Globus pallidus (tissue), 1 donor: ENCODE measurements around the gene COG5.
A peak's percentile ranks its signal among the peaks of the same experiment; 100 is the strongest.

Experiments
- DNase-seq: peaks from one replicate; pipeline ENCODE4 v3.0.0-alpha.2; 2015; ENCODE audit warnings: low spot score

COG5 gene

DNA sequence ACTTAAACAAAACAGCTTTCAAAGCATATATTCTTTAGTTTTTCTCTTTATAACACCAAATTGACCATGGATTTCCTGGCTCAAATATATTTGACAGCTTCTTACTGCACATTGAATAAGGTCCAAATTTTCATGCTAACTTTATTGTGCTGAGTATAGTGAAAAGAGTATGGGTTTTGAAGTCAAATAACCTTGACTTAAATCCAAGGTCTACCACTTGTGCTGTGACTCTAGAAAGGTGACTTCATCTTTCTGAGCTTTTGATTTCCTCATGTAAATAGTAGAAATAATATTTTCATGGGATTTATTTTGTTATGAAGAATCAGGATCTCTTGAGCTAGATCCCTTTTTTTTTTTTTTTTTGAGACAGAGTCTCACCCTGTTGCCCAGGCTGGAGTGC lies 233.2 kb downstream of the COG5 start:
- no peak for DNase-seq

DNA sequence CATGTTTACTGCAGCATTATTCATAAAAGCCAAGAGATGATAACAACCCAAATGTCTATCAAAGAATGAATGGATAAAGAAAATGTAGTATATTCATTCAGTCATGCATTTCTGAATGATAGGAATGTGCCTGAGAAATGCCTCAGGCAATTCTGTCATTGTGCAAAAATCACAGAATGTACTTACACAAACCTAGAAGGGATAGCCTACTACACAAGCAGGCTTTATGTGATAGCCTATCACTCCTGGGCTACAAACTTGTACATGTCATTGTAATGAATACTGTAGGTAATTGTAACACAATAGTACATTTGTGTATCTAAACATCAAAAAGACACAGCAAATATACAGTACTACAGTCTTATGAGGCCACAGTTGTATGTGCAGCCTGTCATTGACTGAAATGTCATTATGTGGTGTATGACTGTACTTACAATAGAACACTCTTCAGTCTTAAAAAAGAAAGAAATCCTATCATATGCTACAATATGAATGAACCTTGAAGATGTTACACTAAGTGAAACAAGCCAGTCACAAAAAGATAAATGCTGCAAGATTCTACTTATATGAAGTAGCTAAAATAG lies 235.6 kb downstream of the COG5 start:
- DNase-seq, result no peak

DNA sequence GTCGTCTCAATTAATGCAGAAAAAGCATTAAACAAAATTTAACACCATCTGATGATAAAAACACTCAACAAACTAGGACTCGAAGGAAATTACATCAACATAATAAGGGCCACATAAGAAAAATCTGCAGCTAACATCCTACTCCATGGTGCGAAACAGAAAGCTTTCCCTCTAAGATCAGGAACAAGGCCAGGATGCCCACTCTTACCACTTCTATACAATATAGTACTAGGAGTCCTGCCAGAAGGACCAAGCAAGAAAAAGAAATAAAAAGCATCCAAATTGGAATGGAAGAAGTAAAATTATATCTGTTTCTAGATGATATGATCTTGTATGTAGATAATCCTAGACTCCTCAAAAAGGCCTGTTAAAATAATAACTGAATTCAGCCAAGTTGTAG lies 237.7 kb downstream of the COG5 start:
- no peak for DNase-seq

DNA sequence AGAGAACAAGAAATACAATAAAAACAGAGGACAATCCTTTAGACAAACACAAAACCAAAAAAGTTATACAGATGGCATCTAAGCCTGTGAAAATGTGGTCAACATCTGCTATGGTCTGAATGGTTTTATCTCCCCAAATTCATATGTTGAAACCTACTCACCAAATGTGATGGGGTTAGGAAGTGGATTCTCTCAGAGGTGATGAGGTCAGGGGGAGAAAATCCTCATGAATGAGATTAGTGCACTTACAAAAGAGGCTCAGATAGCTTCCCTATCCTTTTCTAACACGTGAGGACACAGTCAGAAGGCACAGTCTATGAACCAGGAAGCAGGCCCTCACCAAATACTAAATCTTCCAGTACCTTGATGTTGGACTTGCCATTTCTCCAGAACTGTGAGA lies 241.7 kb downstream of the COG5 start:
- no peak for DNase-seq

DNA sequence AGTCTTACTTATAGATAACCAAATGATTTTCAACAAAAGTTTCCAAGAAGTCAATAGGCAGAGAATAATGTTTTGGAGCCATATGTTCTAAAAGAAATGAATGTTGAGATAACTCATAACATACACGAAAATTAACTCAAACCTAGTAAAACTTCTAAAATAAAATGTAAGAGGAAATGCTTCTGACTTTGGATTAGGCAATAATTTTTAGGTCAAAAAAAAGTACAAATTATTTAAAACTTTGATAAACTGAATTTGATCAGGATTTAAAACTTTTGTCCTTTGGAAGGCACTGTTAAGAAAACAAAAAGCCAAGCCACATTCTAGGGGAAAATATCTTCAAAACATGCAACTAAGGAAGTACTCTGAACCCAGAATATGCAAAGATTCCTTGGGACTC lies 242.1 kb downstream of the COG5 start:
- DNase-seq, result no peak

DNA sequence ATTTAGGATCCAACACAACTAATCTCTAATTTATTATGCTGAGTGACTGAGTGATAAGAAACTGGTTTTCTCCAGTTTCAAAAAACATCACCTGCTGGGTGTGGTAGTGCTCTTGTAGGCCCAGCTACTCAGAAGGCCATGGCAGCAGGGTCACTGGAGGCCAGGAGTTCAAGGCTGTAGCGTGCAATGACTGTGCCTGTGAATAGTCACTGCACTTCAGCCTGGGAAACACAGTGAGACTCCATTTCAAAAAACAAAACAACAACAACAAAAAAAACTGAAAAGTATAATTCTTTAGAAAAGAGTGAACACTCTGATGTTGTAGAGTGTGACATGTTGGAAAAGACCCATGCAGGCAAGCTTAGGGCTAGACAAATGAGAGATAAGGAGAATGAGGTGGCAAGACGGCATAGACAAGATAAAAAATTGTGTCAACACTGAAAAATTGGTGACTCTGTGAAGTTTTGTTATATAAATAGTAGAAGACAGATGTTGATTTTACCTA lies 243.9 kb downstream of the COG5 start:
- DNase-seq, result no peak

DNA sequence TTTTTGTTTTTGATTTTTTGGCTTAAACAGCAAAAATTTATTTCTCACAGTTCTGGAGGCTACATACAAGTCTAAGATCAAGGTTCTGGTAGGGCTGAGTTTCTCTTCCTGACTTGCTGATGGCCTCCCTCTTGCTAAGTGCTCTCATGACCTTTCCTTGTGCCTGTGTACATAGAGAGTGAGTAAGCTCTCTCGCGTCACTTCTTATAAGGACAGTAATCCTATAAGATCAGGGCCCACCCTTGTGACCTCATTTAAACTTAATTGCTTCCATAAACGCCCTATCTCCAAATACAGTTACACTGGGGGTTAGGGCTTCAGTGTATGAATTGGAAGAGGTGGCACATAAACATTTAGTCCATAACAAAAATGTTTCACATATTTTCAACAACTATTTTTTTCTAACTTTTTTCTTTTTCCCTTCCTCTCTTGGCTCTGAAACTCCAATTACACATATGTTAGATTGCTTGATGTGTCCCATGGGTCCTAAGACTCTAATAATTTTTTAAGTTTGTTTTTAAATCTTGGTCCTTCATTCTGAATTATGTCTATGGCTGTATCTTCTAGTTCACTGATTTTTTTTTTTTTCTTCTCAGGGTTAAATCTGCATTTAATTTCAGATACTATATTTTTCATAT lies 245.1 kb downstream of the COG5 start:
- no peak for DNase-seq

DNA sequence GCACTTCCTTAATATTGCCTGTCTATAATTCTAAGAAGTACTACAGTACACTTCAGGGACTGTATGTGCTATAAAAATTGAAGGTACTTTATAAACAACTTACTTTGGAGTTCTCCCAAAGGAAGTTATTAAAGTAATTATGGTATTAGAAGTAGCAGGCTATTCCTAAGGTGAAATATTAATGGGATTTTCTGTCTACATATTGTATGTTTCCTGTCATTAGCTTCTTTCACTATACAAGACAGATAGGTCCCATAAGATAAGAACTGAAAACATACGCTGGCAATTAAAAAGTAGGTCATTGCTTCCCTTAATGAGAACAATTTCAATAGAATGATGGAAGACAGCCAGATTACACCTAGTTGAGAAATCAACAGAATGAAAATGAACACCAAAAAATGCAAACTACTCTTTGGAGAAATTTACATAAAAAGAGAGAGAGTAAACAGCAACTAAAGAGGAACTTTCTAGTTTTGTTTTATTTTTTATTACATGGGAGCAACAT lies 248.0 kb downstream of the COG5 start:
- DNase-seq, result no peak

DNA sequence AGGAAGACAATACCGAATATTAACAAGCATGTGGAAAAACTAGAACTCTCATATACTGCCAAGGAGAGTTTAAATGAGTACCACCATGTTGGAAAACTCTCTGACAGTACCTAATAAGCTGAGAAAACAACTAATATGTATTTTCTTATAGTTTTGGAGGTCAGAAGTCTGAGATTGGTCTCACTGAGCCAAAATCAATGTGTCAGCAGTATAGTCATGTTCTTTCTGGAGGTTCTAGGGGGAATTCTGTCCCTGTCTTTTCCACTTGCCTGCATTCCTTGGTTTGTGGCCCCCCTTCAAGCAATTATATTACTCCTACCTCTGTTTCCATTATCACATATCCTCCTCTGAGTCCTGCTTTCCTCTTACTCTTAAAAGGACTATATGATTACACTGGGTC lies 250.4 kb downstream of the COG5 start:
- no peak for DNase-seq

DNA sequence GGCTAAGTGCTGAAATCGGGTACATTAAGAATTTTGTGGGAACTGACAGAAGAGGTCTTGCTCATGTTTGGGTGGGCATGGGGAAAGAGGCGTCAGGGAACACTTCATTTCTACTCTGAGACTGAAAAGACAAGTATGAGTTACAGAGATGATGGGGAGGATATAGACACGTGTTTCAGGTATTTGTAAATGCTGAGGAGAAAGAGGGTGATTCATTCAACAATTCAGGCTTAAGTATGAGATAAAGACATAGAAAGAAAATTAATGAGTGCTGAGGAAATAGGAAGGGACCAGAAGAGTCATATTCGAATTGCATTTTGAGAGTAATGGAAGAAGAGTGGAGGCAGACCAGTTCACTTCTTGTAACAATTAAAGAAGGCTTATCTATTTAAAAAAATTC lies 251.3 kb downstream of the COG5 start:
- no peak for DNase-seq

DNA sequence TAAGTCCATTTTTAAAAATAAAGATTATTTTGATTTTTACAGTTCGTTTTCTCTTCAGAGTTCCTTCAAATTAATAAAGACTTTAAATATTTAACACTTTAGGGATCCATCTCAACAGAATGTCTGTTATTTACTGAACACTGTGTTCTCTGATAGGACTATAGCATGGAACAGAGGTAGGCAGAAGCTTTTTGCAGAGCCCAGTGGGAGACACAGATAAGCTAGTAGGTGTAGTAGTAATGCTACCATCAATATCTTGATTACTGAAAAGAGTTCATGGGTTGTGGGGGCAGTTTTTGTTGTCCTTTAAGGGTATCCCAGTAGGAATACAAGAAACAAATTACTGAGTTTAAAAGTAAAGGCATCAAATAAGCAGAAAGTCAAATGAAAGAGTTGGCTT lies 254.4 kb downstream of the COG5 start:
- DNase-seq, result no peak

DNA sequence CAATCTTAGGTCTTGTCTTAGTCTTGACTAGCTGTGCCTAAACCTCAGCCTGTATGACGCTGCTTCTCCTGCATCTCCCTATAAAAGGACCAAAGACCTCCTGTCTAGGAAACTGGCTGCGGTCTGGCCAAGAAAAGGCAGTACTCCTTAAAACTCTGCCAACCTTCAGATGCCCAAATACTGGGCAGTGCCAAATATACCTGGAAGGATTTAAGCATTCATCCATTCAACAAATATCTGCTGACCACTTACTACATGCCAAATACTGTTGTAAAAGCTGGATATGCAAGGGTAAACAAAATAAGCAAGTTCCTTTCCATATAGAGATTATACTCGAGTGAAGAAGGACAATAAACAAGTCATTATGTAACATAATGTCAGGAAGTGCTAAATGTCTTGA lies 259.1 kb downstream of the COG5 start:
- DNase-seq, result no peak

DNA sequence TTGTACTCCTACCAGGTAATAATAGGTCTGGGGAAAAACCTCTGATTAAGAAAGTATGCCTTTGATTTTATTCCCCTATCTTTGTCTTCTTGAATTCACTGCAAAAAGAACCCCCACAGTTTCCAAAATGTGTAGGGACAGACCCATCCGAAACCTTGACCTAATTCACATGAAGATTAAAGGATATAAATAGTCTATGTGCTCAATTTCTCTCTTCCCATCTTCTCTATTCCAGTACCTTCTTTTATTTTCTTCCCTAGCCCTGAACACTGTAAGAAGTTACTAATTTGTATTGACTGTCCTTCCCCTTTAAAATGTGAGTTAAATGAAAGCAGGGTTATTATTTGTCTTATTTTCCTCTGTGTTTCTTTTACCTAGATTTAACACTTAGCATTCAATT lies 259.7 kb downstream of the COG5 start:
- DNase-seq, result no peak

DNA sequence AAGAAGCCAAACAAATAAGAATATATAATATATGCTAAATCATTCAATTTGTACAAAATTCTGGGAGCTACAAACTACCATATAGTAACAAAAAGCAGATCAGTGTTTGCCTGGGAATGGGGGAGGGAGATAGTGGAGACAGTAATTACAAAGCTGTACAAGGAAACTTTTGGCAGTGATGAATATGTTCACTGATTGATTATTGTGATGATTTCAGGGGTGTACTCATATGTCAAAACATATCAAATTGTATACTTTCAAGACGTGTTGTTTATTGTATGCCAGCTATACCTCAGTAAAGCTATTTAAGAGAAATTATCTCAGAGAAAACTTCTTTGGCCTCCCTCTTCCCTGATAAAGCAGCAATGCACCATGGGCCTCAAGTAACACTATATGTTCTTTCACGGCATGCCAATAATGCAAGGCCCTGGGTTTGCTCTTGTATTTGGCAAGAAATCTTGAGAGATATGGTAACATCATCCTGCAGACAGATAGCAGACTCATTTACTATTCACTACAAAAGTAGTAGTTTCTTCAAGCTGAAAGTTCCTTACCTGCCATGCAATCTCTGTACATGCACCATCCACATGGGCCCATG lies 261.4 kb downstream of the COG5 start:
- no peak for DNase-seq

DNA sequence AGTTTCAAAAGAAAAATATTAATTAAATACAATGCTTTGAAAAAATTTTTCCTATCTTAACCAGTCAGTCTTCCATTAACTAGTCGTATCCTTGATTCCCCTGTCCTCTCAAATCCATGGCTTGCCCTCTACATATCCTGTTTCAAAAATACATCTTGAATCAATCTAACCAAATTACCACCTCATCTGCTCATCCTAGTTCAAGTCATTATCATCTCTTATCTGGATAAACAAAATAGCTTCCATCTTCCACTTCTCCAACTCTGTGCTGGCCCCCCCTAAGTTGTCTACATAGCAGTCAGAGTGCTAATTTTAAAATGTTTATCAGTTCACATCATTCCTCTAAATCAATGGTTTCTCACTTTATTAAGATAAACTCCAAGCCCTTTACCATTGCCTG lies 269.5 kb downstream of the COG5 start:
- no peak for DNase-seq

DNA sequence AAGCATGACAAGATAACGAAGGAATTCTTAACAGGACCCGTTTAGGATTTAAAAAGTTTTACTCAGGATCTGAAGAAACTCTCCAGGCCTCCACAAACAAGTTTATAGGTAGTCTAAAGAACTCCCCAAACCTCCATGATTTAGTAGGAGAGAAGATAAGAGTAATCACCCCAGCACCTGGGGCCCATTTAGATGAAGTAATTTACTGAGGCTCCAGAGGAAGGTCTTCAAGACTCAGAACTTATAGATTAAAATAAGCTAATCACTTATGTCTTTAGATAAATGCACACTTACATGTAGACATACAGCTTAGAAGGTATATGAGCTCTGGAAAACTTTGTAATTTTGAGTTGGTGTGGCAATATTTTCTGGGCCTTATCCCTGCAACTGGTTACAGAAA lies 271.1 kb downstream of the COG5 start:
- DNase-seq, result no peak

DNA sequence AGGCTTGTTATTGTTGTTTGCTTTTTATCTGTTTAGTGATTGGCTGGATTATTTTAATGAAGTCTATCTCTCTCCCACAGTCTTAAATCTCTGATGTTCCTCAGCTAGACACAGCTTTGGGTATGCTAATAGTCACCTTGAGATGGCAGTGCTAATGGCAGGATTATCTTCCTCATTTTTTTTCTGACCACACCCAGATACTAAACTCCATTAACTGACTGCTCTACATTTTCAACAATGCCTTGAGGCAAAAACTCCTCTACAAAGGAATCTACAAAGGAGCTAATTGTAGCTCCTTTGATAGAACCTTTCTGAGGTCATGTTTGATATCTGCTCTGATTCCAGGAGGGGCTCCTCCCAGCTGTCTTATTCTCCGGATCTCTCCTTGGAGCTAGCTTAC lies 272.3 kb downstream of the COG5 start:
- DNase-seq, result no peak

DNA sequence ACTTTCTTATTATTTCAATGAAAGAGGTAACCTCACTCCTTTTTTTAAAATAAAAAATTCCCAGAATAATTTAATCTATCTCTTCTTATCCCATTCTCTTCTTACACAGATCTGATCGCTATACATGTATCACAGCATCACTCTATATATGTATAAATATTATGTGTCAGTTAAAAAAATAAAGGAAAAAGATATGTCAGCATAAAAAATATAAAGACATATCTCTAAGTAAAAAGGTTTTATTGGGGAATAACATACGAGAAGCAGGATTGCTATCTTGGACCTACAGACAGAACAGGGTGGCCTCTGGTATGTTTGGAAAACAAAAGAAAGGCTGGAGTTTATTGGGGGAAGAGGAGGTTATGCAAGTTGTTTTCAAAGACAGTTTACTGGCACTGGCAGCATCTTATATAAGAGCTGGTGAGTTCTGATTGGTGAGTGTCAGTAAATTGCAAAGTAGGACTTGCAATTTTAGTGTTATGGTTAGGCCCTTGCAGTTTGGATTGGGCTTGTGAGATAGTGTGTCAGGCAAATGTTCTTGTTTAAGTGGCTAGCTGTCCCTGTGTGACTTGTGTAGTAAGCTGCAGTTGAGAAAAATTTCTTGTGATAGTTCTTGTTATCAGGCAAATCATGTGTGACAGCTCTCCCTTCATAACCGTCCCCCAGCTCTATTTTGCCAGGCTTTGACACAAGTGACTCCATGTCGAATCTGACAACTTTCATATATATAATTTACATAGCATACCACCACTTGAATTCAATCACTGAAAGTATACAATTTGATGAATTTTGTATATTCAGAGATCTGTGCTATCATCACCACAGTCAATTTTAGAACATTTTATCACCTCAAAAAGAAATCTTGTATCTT lies 276.7 kb downstream of the COG5 start:
- peak; percentile 18 for DNase-seq

DNA sequence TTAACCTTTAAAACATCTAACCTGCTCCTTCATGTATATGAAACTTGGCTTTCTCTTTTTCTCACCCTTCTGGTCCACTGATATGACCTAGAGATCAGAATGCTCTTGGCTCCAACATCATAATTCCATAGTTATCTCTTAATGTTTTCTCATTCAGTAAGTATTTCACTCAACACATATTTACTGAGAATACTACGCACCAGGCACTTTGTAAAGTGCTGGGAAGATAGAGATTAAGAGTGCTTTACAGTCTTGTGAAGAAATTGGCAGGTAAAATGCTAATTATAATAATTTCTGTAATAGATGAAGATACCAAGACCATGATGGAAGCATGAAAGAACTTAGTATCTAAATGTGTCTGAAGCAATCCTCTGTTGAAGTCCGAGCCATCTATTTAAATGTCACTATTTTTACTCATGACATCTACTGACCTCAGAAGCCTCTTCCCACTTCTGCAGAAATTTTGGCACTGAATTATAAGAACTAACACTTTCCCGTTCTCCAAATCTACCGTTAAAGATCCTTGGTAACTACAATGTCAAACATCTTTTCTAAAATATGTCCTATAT lies 278.7 kb downstream of the COG5 start:
- DNase-seq, result no peak

DNA sequence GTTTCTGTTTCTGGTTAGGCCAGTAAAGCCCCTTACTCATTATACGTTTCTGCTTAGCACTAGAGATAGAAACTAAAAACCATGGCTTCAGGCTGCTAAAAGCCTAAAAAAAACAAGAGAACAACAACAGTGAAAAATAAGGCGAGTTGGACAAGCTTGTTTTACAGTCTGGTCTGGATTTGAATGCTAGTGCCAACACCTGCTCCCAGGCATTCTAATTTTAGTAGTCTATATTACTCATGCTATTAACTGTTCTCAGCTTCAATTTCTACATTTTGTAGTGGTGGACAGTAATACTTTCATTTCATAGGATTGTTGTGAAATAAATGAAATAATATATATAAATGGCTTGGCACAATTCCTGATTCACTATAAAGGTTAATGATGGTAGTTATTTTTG lies 286.4 kb downstream of the COG5 start:
- no peak for DNase-seq

DNA sequence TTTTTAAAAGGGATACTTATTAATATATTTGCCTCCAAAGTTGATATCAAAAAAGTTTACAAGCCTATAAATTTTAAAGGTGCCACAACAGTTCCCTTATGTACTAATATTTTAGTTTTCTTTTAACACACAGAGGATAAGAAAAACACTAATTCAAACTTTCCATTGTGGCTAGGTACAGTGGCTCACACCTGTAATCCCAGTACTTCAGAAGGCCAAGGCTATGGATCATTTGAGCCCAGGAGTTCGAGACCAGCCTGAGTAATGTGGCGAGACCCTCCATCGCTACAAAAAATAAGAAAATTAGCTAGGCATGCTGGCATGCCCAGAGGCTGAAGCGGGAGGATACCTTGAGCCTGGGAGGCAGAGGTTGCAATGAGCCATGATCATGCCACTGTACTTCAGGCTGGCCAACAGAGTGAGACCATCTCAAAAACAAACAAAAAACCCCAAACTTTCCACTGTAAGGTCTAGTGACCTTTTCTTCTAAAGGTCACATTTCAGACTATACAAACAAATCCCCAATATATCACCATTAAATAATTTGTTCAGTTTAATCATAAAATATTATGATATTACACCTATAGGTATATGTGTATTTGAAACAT lies 287.4 kb downstream of the COG5 start:
- DNase-seq, result no peak

DNA sequence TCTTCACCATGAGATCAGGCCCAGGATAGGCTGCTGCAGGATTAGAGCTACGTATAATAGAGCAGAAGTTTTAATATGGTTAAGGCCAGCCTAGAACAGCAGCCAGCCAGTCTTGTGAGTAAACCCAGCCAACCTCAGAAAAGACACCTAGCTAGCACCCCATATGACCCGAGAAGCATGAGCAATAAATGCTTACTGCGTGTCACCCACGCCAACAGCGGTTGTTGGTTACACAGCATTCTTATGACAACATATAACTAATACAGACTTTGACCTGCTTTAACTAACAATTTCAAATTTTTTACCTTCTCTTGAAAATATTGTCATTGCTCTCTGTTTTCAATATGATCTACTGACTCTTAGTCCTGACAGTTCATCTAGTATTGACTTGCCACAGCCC lies 289.2 kb downstream of the COG5 start:
- no peak for DNase-seq
